HG02623 (cell line): ENCODE results near the gene MMP15.
"Not testable (repeated sequence)": the region's sequence is repeated elsewhere in the genome, so short reads cannot be mapped to it uniquely, and the experiment has no call there.

ENCODE experiments used
- ATAC-seq: cut with Tn5 transposase; IDR thresholded peaks from one replicate; pipeline ENCODE4 v1.9.1; 2021; ENCODE audit warnings: moderate library complexity; ENCODE audit not compliant: unreplicated experiment

Gene MMP15

GRCh38 chr16:58084635-58085034 lies 59.1 kb downstream of the MMP15 start:
- ATAC-seq, result no peak

DNA sequence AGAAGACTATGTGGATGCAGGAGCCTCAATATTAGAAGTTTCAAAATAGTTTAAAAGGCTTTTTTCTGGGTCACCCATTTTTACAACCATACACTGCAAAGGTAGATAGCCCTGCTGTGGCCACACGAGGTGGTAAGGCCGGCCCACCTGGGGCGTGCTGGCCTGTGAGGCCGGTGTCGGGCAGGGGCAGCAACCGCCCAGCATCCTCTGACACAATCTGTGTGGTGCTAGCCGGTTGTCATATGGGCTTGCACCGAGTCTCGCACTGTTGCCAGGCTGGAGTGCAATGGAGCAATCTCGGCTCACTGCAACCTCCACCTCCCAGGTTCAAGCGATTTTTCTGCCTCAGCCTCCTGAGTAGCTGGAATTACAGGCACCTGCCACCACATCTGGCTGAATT lies 59.6 kb downstream of the MMP15 start:
- ATAC-seq, result no peak

- no peak for ATAC-seq
These were observed 60.2 kb downstream of the MMP15 start for GRCh38 chr16:58085584-58086251.

GRCh38 chr16:58086381-58087208 lies 61.0 kb downstream of the MMP15 start:
- ATAC-seq, result no peak

GRCh38 chr16:58087209-58087913 lies 61.8 kb downstream of the MMP15 start:
- no peak for ATAC-seq

DNA sequence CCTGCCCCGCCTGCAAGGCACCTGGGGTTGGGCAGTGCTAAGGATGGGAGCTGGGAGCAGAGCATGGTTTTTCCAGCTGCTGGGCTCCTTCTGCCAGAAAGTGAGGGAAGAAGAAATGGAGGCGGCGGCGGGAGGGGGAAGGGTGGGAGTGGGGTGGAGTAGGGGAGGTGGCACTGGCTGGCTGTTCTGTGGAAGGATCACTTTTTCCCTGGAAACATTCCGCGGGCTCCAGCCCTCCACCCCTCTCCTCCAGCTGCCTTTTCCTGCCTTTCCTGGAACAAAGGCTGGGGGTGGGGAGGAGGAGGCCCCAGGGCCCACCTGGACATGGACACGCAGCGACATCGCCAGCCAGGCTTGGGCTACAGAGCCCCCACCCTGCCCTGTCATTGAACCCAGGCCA lies 62.5 kb downstream of the MMP15 start:
- no peak for ATAC-seq

DNA sequence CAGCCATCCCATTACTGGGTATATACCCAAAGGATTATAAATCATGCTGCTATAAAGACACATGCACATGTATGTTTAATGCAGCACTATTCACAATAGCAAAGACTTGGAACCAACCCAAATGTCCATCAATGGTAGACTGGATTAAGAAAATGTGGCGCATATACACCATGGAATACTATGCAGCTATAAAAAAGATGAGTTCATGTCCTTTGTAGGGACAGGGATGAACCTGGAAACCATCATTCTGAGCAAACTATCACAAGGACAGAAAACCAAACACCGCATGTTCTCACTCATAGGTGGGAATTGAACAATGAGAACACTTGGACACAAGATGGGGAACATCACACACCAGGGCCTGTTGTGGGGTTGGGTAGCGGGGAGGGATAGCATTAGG lies 64.8 kb downstream of the MMP15 start:
- ATAC-seq, result not testable (repeated sequence)

DNA sequence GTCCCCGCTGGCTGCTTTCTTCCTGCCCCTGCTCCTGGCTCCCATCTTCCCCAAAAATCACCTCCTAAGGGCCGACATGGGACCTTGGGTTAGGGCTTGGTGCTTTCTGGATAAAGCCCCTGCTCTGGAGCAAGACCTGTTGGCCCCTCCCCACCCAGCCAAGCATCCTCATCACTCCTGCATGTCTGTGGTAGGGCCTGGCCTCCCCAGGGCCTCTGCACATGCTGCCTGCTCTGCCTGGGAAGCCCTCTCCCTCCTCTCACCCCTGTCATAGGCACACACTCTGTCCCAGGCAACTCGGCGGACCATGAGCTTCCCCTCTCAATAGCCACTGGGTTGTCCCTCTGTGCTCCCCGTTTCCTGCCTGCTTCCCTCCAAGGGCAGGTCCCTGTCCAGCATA lies 68.5 kb downstream of the MMP15 start:
- ATAC-seq, result no peak

- ATAC-seq, result no peak
These were observed 69.4 kb downstream of the MMP15 start for GRCh38 chr16:58094791-58095574.

- ATAC-seq, result not testable (repeated sequence)
These were observed 70.0 kb downstream of the MMP15 start for GRCh38 chr16:58095575-58095960.

DNA sequence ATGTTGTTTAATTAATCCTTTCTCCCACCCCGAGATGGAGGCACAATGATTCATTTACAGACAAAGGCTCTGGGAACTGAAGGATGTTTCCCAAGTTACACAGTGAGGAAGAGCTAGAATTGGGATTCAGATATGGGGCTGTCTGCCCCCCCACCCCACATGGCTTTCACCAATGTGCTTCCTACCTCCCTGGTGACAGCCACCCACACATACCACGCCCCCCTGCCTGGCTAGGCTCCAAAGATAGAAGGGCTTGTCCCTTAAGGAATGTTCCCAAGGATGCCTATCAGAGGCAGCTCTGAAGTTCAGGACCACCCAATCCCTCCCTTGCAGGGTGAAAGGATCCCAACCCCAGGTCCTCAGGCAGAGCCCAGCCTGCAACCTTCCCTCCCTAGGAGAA lies 70.7 kb downstream of the MMP15 start:
- ATAC-seq, result no peak
